ENCODE measurements around the gene ZDHHC17. TPM values are rescaled to one million over a fixed set of nuclear protein-coding genes. Genes with fewer than 3 reads are reported as not detected.

Gene ZDHHC17
- total RNA-seq, 1 experiment from 2014 or later = 26.3 TPM

DNA sequence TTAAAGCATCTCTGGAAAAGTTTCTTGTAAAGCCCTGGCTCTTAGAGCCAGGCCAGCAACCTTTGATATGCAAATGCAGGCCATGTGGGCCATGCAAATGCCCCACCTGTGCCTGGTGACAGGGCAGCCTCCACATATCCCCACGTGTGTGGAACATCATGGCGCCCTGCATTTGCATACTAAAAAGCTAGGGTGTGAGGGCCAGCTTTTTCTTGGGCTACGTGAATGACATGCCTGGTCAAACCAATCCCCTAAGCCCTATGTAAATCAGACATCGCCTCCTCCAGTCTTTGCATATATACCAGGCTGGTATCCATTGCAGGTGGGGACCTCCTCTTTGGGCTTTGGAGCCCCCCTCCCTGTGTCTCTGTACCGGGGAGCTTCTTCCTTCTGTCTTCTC is 108.5 kb downstream of the ZDHHC17 start:
- H3K27me3 ChIP-seq (ENCODE audit: control insufficient read depth, insufficient read depth, low read length) = peaks cover 8% of the 10 kb centered on the region; the same call in 1 of the 2 replicates
- H3K4me3 ChIP-seq (ENCODE audit: low read depth in 2 of 2, low read length in 2 of 2) = no peak overlapping the region
- no peaks in the 10 kb centered on the region for H3K36me3 ChIP-seq (ENCODE audit: control insufficient read depth, insufficient read depth, low read length)
- in situ Hi-C loops (cut with HindIII; ENCODE audit: low pct_unique_long_range_greater_than_20kb, low sequenced_read_pairs) = no loop called here
- TF ChIP-seq, protein P1, sequence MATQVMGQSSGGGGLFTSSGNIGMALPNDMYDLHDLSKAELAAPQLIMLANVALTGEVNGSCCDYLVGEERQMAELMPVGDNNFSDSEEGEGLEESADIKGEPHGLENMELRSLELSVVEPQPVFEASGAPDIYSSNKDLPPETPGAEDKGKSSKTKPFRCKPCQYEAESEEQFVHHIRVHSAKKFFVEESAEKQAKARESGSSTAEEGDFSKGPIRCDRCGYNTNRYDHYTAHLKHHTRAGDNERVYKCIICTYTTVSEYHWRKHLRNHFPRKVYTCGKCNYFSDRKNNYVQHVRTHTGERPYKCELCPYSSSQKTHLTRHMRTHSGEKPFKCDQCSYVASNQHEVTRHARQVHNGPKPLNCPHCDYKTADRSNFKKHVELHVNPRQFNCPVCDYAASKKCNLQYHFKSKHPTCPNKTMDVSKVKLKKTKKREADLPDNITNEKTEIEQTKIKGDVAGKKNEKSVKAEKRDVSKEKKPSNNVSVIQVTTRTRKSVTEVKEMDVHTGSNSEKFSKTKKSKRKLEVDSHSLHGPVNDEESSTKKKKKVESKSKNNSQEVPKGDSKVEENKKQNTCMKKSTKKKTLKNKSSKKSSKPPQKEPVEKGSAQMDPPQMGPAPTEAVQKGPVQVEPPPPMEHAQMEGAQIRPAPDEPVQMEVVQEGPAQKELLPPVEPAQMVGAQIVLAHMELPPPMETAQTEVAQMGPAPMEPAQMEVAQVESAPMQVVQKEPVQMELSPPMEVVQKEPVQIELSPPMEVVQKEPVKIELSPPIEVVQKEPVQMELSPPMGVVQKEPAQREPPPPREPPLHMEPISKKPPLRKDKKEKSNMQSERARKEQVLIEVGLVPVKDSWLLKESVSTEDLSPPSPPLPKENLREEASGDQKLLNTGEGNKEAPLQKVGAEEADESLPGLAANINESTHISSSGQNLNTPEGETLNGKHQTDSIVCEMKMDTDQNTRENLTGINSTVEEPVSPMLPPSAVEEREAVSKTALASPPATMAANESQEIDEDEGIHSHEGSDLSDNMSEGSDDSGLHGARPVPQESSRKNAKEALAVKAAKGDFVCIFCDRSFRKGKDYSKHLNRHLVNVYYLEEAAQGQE (IDR thresholded peaks at IDR 0.05; ENCODE audit: insufficient read depth in 1 of 2, low read depth in 2 of 2, low read length in 1 of 2) = no peak
- TF ChIP-seq, protein P2, sequence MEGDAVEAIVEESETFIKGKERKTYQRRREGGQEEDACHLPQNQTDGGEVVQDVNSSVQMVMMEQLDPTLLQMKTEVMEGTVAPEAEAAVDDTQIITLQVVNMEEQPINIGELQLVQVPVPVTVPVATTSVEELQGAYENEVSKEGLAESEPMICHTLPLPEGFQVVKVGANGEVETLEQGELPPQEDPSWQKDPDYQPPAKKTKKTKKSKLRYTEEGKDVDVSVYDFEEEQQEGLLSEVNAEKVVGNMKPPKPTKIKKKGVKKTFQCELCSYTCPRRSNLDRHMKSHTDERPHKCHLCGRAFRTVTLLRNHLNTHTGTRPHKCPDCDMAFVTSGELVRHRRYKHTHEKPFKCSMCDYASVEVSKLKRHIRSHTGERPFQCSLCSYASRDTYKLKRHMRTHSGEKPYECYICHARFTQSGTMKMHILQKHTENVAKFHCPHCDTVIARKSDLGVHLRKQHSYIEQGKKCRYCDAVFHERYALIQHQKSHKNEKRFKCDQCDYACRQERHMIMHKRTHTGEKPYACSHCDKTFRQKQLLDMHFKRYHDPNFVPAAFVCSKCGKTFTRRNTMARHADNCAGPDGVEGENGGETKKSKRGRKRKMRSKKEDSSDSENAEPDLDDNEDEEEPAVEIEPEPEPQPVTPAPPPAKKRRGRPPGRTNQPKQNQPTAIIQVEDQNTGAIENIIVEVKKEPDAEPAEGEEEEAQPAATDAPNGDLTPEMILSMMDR (IDR thresholded peaks at IDR 0.05) = no peak
- no peak for TF ChIP-seq TCF7L2 (IDR thresholded peaks at IDR 0.05; ENCODE audit: low read depth, low read length)
- TF ChIP-seq SIN3A (IDR thresholded peaks at IDR 0.05; ENCODE audit: borderline replicate concordance, insufficient read depth, low read depth, low read length) = no peak
- no peak for TF ChIP-seq POLR2AphosphoS5 (IDR thresholded peaks at IDR 0.05; ENCODE audit: low read depth, low read length)
- H3K4me1 ChIP-seq (ENCODE audit: control insufficient read depth, insufficient read depth, low read length) = no peaks in the 10 kb centered on the region
- BruUV-seq (replicated peaks) = no TSS peak
- no peak for ATAC-seq
- CTCF ChIA-PET = no interaction called here
- POLR2A ChIA-PET = no interaction called here
- no peak for DNase-seq (ENCODE audit: low read depth, low spot score)
- intact Hi-C loops (cut with micrococcal nuclease; ENCODE audit: unreplicated experiment) = no loop called here
- H3K27ac ChIP-seq (ENCODE audit: low read length) = no peak overlapping the region
- no peaks in the 10 kb centered on the region for H3K9me3 ChIP-seq (ENCODE audit: control insufficient read depth, insufficient read depth, low read depth, low read length)

GRCh38 chr12:76874027-76874426 is 110.1 kb downstream of the ZDHHC17 start:
- intact Hi-C loops (cut with micrococcal nuclease; ENCODE audit: unreplicated experiment) = no loop called here
- H3K4me3 ChIP-seq (ENCODE audit: low read depth in 2 of 2, low read length in 2 of 2) = no peak overlapping the region
- CTCF ChIA-PET = no interaction called here
- H3K4me1 ChIP-seq (ENCODE audit: control insufficient read depth, insufficient read depth, low read length) = peaks cover 4% of the 10 kb centered on the region; the same call in 1 of the 2 replicates
- POLR2A ChIA-PET = no interaction called here
- H3K36me3 ChIP-seq (ENCODE audit: control insufficient read depth, insufficient read depth, low read length) = peaks cover 4% of the 10 kb centered on the region; the same call in 1 of the 2 replicates
- in situ Hi-C loops (cut with HindIII; ENCODE audit: low pct_unique_long_range_greater_than_20kb, low sequenced_read_pairs) = no loop called here
- no peak for DNase-seq (ENCODE audit: low read depth, low spot score)
- TF ChIP-seq SIN3A (IDR thresholded peaks at IDR 0.05; ENCODE audit: borderline replicate concordance, insufficient read depth, low read depth, low read length) (no peak), TCF7L2 (IDR thresholded peaks at IDR 0.05; ENCODE audit: low read depth, low read length) (no peak), POLR2AphosphoS5 (IDR thresholded peaks at IDR 0.05; ENCODE audit: low read depth, low read length) (no peak)
- TF ChIP-seq, protein P2 (IDR thresholded peaks at IDR 0.05) = no peak
- TF ChIP-seq, protein P1 (IDR thresholded peaks at IDR 0.05; ENCODE audit: insufficient read depth in 1 of 2, low read depth in 2 of 2, low read length in 1 of 2) = no peak
- peaks cover 9% of the 10 kb centered on the region for H3K27me3 ChIP-seq (ENCODE audit: control insufficient read depth, insufficient read depth, low read length)
- BruUV-seq (replicated peaks) = no TSS peak
- ATAC-seq = no peak
- H3K27ac ChIP-seq (ENCODE audit: low read length) = no peak overlapping the region
- H3K9me3 ChIP-seq (ENCODE audit: control insufficient read depth, insufficient read depth, low read depth, low read length) = no peaks in the 10 kb centered on the region

Measured in Panc1 (cell line).